Mucosa of stomach (tissue), 1 donor: ENCODE results near the gene ACTL8.
"Not testable (repeated sequence)": the region's sequence is repeated elsewhere in the genome, so short reads cannot be mapped to it uniquely, and the experiment has no call there.

Source experiments
- H3K27me3 ChIP-seq: one replicate; pipeline ENCODE4 v1.7.0; 2013; ENCODE audit warnings: mild to moderate bottlenecking, low read length; ENCODE audit not compliant: control insufficient read depth, insufficient read depth
- H3K36me3 ChIP-seq: one replicate; pipeline ENCODE4 v1.7.0; 2013; ENCODE audit warnings: low read length; ENCODE audit not compliant: control insufficient read depth, insufficient read depth
- H3K4me1 ChIP-seq: one replicate; pipeline ENCODE4 v1.7.0; 2013; ENCODE audit warnings: mild to moderate bottlenecking, low read length; ENCODE audit not compliant: control insufficient read depth, insufficient read depth
- H3K4me3 ChIP-seq: one replicate; pipeline ENCODE4 v1.7.0; 2013; ENCODE audit warnings: low read length
- H3K9ac ChIP-seq: one replicate; pipeline ENCODE4 v1.7.0; 2013; ENCODE audit warnings: mild to moderate bottlenecking, low read length, moderate library complexity
- H3K9me3 ChIP-seq: one replicate; pipeline ENCODE4 v1.7.0; 2013; ENCODE audit warnings: mild to moderate bottlenecking, low read length, moderate library complexity; ENCODE audit not compliant: control insufficient read depth
- donor health status: Pancreatic carcinoma.

Gene ACTL8

GRCh38 chr1:17739050-17739449, 16.1 kb upstream of the ACTL8 start:
- Histone ChIP-seq H3K9me3 (no peaks in the 10 kb centered on the region), H3K9ac (no peak overlapping the region), H3K27me3 (peaks cover 19% of the 10 kb centered on the region), H3K36me3 (no peaks in the 10 kb centered on the region), H3K4me3 (no peak overlapping the region), H3K4me1 (no peaks in the 10 kb centered on the region)

- Histone ChIP-seq H3K4me3 (no peak overlapping the region), H3K36me3 (no peaks in the 10 kb centered on the region), H3K9ac (no peak overlapping the region), H3K9me3 (no peaks in the 10 kb centered on the region), H3K4me1 (no peaks in the 10 kb centered on the region), H3K27me3 (peaks cover 13% of the 10 kb centered on the region)
Measured at GRCh38 chr1:17741052-17741451, 14.1 kb upstream of the ACTL8 start.

GRCh38 chr1:17742583-17742982, 12.6 kb upstream of the ACTL8 start:
- Histone ChIP-seq H3K4me1 (no peaks in the 10 kb centered on the region), H3K9ac (no peak overlapping the region), H3K9me3 (no peaks in the 10 kb centered on the region), H3K4me3 (no peak overlapping the region), H3K27me3 (peaks cover 13% of the 10 kb centered on the region), H3K36me3 (no peaks in the 10 kb centered on the region)

GRCh38 chr1:17743008-17743647, 12.0 kb upstream of the ACTL8 start:
- Histone ChIP-seq H3K27me3 (peaks cover 13% of the 10 kb centered on the region), H3K9me3 (no peaks in the 10 kb centered on the region), H3K9ac (no peak overlapping the region), H3K36me3 (no peaks in the 10 kb centered on the region), H3K4me1 (no peaks in the 10 kb centered on the region), H3K4me3 (no peak overlapping the region)

- H3K4me1 ChIP-seq: no peaks in the 10 kb centered on the region
- no peak overlapping the region for H3K9ac ChIP-seq
- no peaks in the 10 kb centered on the region for H3K36me3 ChIP-seq
- H3K27me3 ChIP-seq: peaks cover 13% of the 10 kb centered on the region
- no peak overlapping the region for H3K4me3 ChIP-seq
- no peaks in the 10 kb centered on the region for H3K9me3 ChIP-seq
Measured at GRCh38 chr1:17743925-17744324, 11.2 kb upstream of the ACTL8 start.

GRCh38 chr1:17744666-17745478, 10.3 kb upstream of the ACTL8 start:
- Histone ChIP-seq H3K9ac (no peak overlapping the region), H3K27me3 (peaks cover 7% of the 10 kb centered on the region), H3K9me3 (no peaks in the 10 kb centered on the region), H3K4me3 (no peak overlapping the region), H3K36me3 (no peaks in the 10 kb centered on the region), H3K4me1 (no peaks in the 10 kb centered on the region)

GRCh38 chr1:17745479-17745955, 9.6 kb upstream of the ACTL8 start:
- Histone ChIP-seq H3K9ac (no peak overlapping the region), H3K4me1 (no peaks in the 10 kb centered on the region), H3K36me3 (no peaks in the 10 kb centered on the region), H3K27me3 (peaks cover 6% of the 10 kb centered on the region), H3K4me3 (no peak overlapping the region), H3K9me3 (no peaks in the 10 kb centered on the region)

- H3K4me3 ChIP-seq, H3K9me3 ChIP-seq, H3K4me1 ChIP-seq, H3K27me3 ChIP-seq, H3K36me3 ChIP-seq, H3K9ac ChIP-seq: not testable (repeated sequence)
Measured at GRCh38 chr1:17746281-17746680, 8.9 kb upstream of the ACTL8 start.

GRCh38 chr1:17746920-17747319, 8.2 kb upstream of the ACTL8 start:
- Histone ChIP-seq H3K4me1 (no peaks in the 10 kb centered on the region), H3K9ac (no peak overlapping the region), H3K9me3 (no peaks in the 10 kb centered on the region), H3K36me3 (no peaks in the 10 kb centered on the region), H3K27me3 (no peaks in the 10 kb centered on the region), H3K4me3 (no peak overlapping the region)

- Histone ChIP-seq H3K36me3 (no peaks in the 10 kb centered on the region), H3K27me3 (no peaks in the 10 kb centered on the region), H3K4me1 (no peaks in the 10 kb centered on the region), H3K4me3 (no peak overlapping the region), H3K9me3 (peaks cover 4% of the 10 kb centered on the region), H3K9ac (no peak overlapping the region)
Measured at GRCh38 chr1:17750333-17750732, 4.8 kb upstream of the ACTL8 start.

GRCh38 chr1:17752356-17752755, 2.8 kb upstream of the ACTL8 start:
- Histone ChIP-seq H3K9ac (no peak overlapping the region), H3K4me3 (no peak overlapping the region), H3K27me3 (no peaks in the 10 kb centered on the region), H3K9me3 (peaks cover 7% of the 10 kb centered on the region), H3K4me1 (no peaks in the 10 kb centered on the region), H3K36me3 (no peaks in the 10 kb centered on the region)

GRCh38 chr1:17757426-17757825, 2.3 kb downstream of the ACTL8 start:
- H3K4me3 ChIP-seq: no peak overlapping the region
- no peaks in the 10 kb centered on the region for H3K4me1 ChIP-seq
- no peaks in the 10 kb centered on the region for H3K36me3 ChIP-seq
- H3K9ac ChIP-seq: no peak overlapping the region
- peaks cover 17% of the 10 kb centered on the region for H3K9me3 ChIP-seq
- H3K27me3 ChIP-seq: no peaks in the 10 kb centered on the region
